Activated CD4-positive, alpha-beta T cell treated with anti-CD3 and anti-CD28 coated beads, Interleukin-2, Interleukin-4, amounts not matched to agents 100 ng/mL and 50 ng/mL, durations not matched to agents 16 hours and 8 hours (primary cell): ENCODE results near the gene PFKM.
"Not testable (repeated sequence)": the region's sequence is repeated elsewhere in the genome, so short reads cannot be mapped to it uniquely, and the experiment has no call there.

Experiments used
- DNase-seq: peaks from one replicate; pipeline ENCODE4 v3.0.0-alpha.2; 2020; ENCODE audit warnings: low spot score

PFKM gene

GRCh38 chr12:48111312-48111693 lies 7.9 kb upstream of the PFKM start:
- not testable (repeated sequence) for DNase-seq

- DNase-seq, result no peak
These were observed 3.2 kb upstream of the PFKM start for GRCh38 chr12:48115957-48116356.

GRCh38 chr12:48118284-48118871 lies 786 bp upstream of the PFKM start:
- DNase-seq, result no peak

- no peak for DNase-seq
These were observed 651 bp downstream of the PFKM start for GRCh38 chr12:48119834-48120195.

GRCh38 chr12:48121522-48121921 lies 2.4 kb downstream of the PFKM start:
- DNase-seq, result no peak

- DNase-seq, result no peak
These were observed 3.1 kb downstream of the PFKM start for GRCh38 chr12:48122065-48122834.

- DNase-seq, result no peak
These were observed 4.0 kb downstream of the PFKM start for GRCh38 chr12:48123169-48123568.

GRCh38 chr12:48125542-48125941 lies 6.4 kb downstream of the PFKM start:
- not testable (repeated sequence) for DNase-seq

- DNase-seq, result no peak
These were observed 6.8 kb downstream of the PFKM start for GRCh38 chr12:48125985-48126384.

- DNase-seq, result no peak
These were observed 7.9 kb downstream of the PFKM start for GRCh38 chr12:48126953-48127630.

- DNase-seq, result no peak
These were observed 9.6 kb downstream of the PFKM start for GRCh38 chr12:48128800-48129199.

GRCh38 chr12:48129376-48129775 lies 10.2 kb downstream of the PFKM start:
- no peak for DNase-seq

GRCh38 chr12:48131517-48131916 lies 12.4 kb downstream of the PFKM start:
- no peak for DNase-seq

GRCh38 chr12:48132826-48133225 lies 13.7 kb downstream of the PFKM start:
- no peak for DNase-seq

GRCh38 chr12:48135027-48135426 lies 15.9 kb downstream of the PFKM start:
- no peak for DNase-seq

GRCh38 chr12:48142818-48143674 lies 23.9 kb downstream of the PFKM start:
- no peak for DNase-seq

GRCh38 chr12:48143898-48144297 lies 24.7 kb downstream of the PFKM start:
- no peak for DNase-seq

GRCh38 chr12:48145981-48146380 lies 26.8 kb downstream of the PFKM start:
- DNase-seq, result no peak

GRCh38 chr12:48151103-48151771 lies 32.1 kb downstream of the PFKM start:
- DNase-seq, result peak; percentile 23

GRCh38 chr12:48155786-48156185 lies 36.6 kb downstream of the PFKM start:
- not testable (repeated sequence) for DNase-seq

GRCh38 chr12:48156652-48157017 lies 37.5 kb downstream of the PFKM start:
- no peak for DNase-seq
